ENCODE results near the gene CALCR.

CALCR gene

DNA sequence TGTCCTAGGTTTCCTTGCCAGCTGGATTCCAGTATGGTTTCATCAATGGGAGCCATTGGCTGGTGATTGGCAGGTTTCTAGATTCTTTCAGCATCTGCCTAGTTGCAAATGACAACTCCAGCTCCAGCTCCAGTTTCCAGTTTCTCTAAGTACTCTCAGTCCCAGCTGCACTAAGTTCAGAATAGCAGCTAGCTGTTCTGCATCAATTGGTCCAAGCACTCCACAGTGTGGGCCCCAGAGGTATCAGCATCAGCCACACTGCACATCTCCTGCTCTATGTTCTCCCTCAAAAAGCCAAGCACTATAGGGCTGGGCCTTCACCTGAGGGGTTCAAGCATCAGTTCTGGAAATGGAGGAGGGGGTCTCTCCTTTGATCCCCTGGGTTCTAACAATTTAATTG lies 198.9 kb downstream of the CALCR start:
- DNase-seq (ENCODE audit: insufficient read length, low spot score), result no peak
- FAIRE-seq, result no peak
- TF ChIP-seq TAF1 (IDR thresholded peaks at IDR 0.05; ENCODE audit: low read depth, low read length) (no peak), POU2F2 (IDR thresholded peaks at IDR 0.05; ENCODE audit: low read depth, low read length) (no peak), POLR2A (IDR thresholded peaks at IDR 0.05; ENCODE audit: low read depth, low read length) (no peak), POLR2AphosphoS5 (IDR thresholded peaks at IDR 0.05; ENCODE audit: low read depth, low read length) (no peak)

Data from GM12891 (cell line).